NCI-H2196 treated with DMSO at 0.1 percent for 48 hours (cell line): ENCODE results near the gene KCNIP4.
A peak's percentile ranks its signal among the peaks of the same experiment; 100 is the strongest.

Experiments
- DNase-seq: peaks from one replicate; lab custom pipeline; 2025; ENCODE audit not compliant: unreplicated experiment; lab: John Stamatoyannopoulos, UW

Gene KCNIP4

GRCh38 chr4:21768349-21769310, 179.9 kb downstream of the KCNIP4 start:
- DNase-seq: peak; percentile 8

GRCh38 chr4:21765810-21766407, 182.7 kb downstream of the KCNIP4 start:
- DNase-seq: peak; percentile 14

GRCh38 chr4:21763855-21764254, 184.7 kb downstream of the KCNIP4 start:
- DNase-seq: no peak

GRCh38 chr4:21757248-21757647, 191.3 kb downstream of the KCNIP4 start:
- DNase-seq: no peak

GRCh38 chr4:21753084-21753760, 195.3 kb downstream of the KCNIP4 start:
- DNase-seq: no peak

- no peak for DNase-seq
Measured at GRCh38 chr4:21752616-21753015, 196.0 kb downstream of the KCNIP4 start.

GRCh38 chr4:21749924-21750323, 198.6 kb downstream of the KCNIP4 start:
- DNase-seq: no peak

- DNase-seq: no peak
Measured at GRCh38 chr4:21749412-21749811, 199.2 kb downstream of the KCNIP4 start.

- no peak for DNase-seq
Measured at GRCh38 chr4:21744046-21744445, 204.5 kb downstream of the KCNIP4 start.

- no peak for DNase-seq
Measured at GRCh38 chr4:21742326-21742725, 206.2 kb downstream of the KCNIP4 start.

GRCh38 chr4:21738821-21739220, 209.8 kb downstream of the KCNIP4 start:
- DNase-seq: no peak

GRCh38 chr4:21735866-21736265, 212.7 kb downstream of the KCNIP4 start:
- DNase-seq: no peak

- no peak for DNase-seq
Measured at GRCh38 chr4:21733894-21734630, 214.5 kb downstream of the KCNIP4 start.

GRCh38 chr4:21728304-21728703, 220.3 kb downstream of the KCNIP4 start:
- DNase-seq: no peak

GRCh38 chr4:21726255-21726815, 222.2 kb downstream of the KCNIP4 start:
- no peak for DNase-seq

- no peak for DNase-seq
Measured at GRCh38 chr4:21722157-21722839, 226.3 kb downstream of the KCNIP4 start.

- DNase-seq: no peak
Measured at GRCh38 chr4:21716531-21716930, 232.0 kb downstream of the KCNIP4 start.

- DNase-seq: no peak
Measured at GRCh38 chr4:21710179-21710835, 238.3 kb downstream of the KCNIP4 start.

- no peak for DNase-seq
Measured at GRCh38 chr4:21709761-21710160, 238.8 kb downstream of the KCNIP4 start.

GRCh38 chr4:21709031-21709430, 239.5 kb downstream of the KCNIP4 start:
- DNase-seq: no peak
